ENCODE measurements around the gene MYLK. TPM values are rescaled to one million over a fixed set of nuclear protein-coding genes. Genes with fewer than 3 reads are reported as not detected.

The MYLK gene
- total and polyA plus RNA-seq, 2 of the 4 experiments (the other 2 are of a cell fraction): 299 to 484 TPM

DNA sequence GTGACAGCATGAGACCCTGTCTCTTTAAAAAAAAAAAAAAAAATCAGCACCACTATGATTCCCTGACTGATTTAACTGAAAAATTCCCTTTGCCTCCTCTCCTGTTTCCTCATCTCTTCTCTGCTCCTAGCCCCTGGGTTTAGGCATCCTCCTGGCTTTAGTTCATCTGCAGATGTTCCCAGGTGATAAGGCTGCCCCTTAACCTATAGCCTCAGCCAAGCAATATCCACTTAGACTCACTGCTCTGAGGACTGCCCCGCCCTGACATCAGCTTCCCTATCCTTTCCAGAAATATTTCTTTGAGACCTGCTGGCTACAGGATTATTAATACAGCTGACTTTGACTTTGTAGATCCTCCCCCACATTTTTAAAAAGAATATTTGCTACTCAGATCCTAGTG, 259.8 kb downstream of the MYLK start:
- Histone ChIP-seq H4K5ac (ENCODE audit: low read depth, low read length) (no peak overlapping the region), H2BK120ac (ENCODE audit: low read depth, low read length) (no peak overlapping the region), H3K4me3 (ENCODE audit: insufficient read depth, low read depth, low read length) (no peak overlapping the region), H2AK9ac (replicated peaks; ENCODE audit: low read depth, low read length, poor library complexity) (no peak overlapping the region), H3K36me3 (ENCODE audit: control insufficient read depth, insufficient read depth, low read length) (peaks cover 60% of the 10 kb centered on the region), H3K27ac (ENCODE audit: insufficient read depth, low read length) (no peak overlapping the region), H4K20me1 (ENCODE audit: insufficient read depth, low read length) (peaks cover 5% of the 10 kb centered on the region), H3K18ac (ENCODE audit: low read depth, low read length) (no peak overlapping the region), H2BK15ac (ENCODE audit: low read depth, low read length) (no peak overlapping the region), H3K79me1 (ENCODE audit: low read depth in 1 of 2, low read length in 2 of 2) (peaks cover 11 to 52% of the 10 kb centered on the region in 2 experiments; a peak in 3 of 4 replicates), H3K23ac (ENCODE audit: low read depth, low read length) (no peak overlapping the region), H2BK5ac (ENCODE audit: low read depth, low read length, poor library complexity, severe bottlenecking) (no peak overlapping the region), H3K56ac (ENCODE audit: extremely low read depth, insufficient read depth, low read length) (no peak overlapping the region), H3K4ac (ENCODE audit: low read depth, low read length) (no peak overlapping the region), H3K9me1 (ENCODE audit: insufficient read depth, low read length) (peaks cover 25% of the 10 kb centered on the region), H2AFZ (replicated peaks; ENCODE audit: low read length, poor library complexity) (no peak overlapping the region), H3K14ac (replicated peaks; ENCODE audit: low read depth, low read length) (no peak overlapping the region), H4K8ac (ENCODE audit: low read depth in 2 of 2, low read length in 2 of 2) (no peak overlapping the region; a peak in 1 of 4 replicates), H3K27me3 (ENCODE audit: control insufficient read depth, insufficient read depth, low read length) (no peaks in the 10 kb centered on the region), H2AK5ac (ENCODE audit: low read depth, low read length) (no peak overlapping the region), H3K9ac (ENCODE audit: low read depth, low read length) (no peak overlapping the region), H3K4me1 (ENCODE audit: control insufficient read depth, insufficient read depth, low read length) (peaks cover 27% of the 10 kb centered on the region), H3K4me2 (ENCODE audit: low read depth, low read length) (no peak overlapping the region), H4K91ac (ENCODE audit: insufficient read depth, low read depth, low read length) (no peak overlapping the region), H3K9me3 (ENCODE audit: control insufficient read depth, insufficient read depth, low read length) (no peaks in the 10 kb centered on the region), H2BK20ac (ENCODE audit: low read depth, low read length) (no peak overlapping the region)
- in situ Hi-C loops (cut with MboI; ENCODE audit: low sequenced_read_pairs): no loop called here
- DNase-seq (no peak), ATAC-seq (ENCODE audit: low read depth) (no peak)
- intact Hi-C loops (cut with micrococcal nuclease): no loop called here
- TF ChIP-seq, protein P1, sequence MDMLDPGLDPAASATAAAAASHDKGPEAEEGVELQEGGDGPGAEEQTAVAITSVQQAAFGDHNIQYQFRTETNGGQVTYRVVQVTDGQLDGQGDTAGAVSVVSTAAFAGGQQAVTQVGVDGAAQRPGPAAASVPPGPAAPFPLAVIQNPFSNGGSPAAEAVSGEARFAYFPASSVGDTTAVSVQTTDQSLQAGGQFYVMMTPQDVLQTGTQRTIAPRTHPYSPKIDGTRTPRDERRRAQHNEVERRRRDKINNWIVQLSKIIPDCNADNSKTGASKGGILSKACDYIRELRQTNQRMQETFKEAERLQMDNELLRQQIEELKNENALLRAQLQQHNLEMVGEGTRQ (IDR thresholded peaks at IDR 0.05; ENCODE audit: low read depth, low read length): no peak
- TF ChIP-seq RCOR1 (IDR thresholded peaks at IDR 0.05; ENCODE audit: insufficient replicate concordance, low read length) (no peak), RFX5 (IDR thresholded peaks at IDR 0.05; ENCODE audit: low read depth, low read length) (no peak), BHLHE40 (IDR thresholded peaks at IDR 0.05; ENCODE audit: low read depth, low read length) (no peak), NFE2L2 (IDR thresholded peaks at IDR 0.05; ENCODE audit: low read depth, low read length) (no peak), MAZ (IDR thresholded peaks at IDR 0.05; ENCODE audit: borderline replicate concordance, low read depth, low read length) (no peak), FOS (IDR thresholded peaks at IDR 0.05; ENCODE audit: low read depth, low read length) (no peak), MAFK (IDR thresholded peaks at IDR 0.05; ENCODE audit: low read depth, low read length) (no peak), SMC3 (IDR thresholded peaks at IDR 0.05; ENCODE audit: low read depth, low read length) (no peak), POLR2A (IDR thresholded peaks at IDR 0.05; ENCODE audit: low read depth, low read length) (no peak), RAD21 (IDR thresholded peaks at IDR 0.05; ENCODE audit: low read length) (no peak), CEBPB (IDR thresholded peaks at IDR 0.05; ENCODE audit: low read depth, low read length) (no peak), CHD1 (IDR thresholded peaks at IDR 0.05; ENCODE audit: low read depth, low read length) (no peak)
- TF ChIP-seq, protein P2, sequence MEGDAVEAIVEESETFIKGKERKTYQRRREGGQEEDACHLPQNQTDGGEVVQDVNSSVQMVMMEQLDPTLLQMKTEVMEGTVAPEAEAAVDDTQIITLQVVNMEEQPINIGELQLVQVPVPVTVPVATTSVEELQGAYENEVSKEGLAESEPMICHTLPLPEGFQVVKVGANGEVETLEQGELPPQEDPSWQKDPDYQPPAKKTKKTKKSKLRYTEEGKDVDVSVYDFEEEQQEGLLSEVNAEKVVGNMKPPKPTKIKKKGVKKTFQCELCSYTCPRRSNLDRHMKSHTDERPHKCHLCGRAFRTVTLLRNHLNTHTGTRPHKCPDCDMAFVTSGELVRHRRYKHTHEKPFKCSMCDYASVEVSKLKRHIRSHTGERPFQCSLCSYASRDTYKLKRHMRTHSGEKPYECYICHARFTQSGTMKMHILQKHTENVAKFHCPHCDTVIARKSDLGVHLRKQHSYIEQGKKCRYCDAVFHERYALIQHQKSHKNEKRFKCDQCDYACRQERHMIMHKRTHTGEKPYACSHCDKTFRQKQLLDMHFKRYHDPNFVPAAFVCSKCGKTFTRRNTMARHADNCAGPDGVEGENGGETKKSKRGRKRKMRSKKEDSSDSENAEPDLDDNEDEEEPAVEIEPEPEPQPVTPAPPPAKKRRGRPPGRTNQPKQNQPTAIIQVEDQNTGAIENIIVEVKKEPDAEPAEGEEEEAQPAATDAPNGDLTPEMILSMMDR (conservative IDR thresholded peaks at IDR 0.05; ENCODE audit: low read depth, low read length): no peak
- TF ChIP-seq, protein P3, sequence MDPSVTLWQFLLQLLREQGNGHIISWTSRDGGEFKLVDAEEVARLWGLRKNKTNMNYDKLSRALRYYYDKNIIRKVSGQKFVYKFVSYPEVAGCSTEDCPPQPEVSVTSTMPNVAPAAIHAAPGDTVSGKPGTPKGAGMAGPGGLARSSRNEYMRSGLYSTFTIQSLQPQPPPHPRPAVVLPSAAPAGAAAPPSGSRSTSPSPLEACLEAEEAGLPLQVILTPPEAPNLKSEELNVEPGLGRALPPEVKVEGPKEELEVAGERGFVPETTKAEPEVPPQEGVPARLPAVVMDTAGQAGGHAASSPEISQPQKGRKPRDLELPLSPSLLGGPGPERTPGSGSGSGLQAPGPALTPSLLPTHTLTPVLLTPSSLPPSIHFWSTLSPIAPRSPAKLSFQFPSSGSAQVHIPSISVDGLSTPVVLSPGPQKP (IDR thresholded peaks at IDR 0.05; ENCODE audit: borderline replicate concordance, low read depth, low read length): no peak
- BruUV-seq (replicated peaks): no TSS peak
- dilution Hi-C loops (cut with HindIII; ENCODE audit: low sequenced_read_pairs, unreplicated experiment): no loop called here
- 100% methylated on average over 1 of the region's 1 CpG; no CpG with 5 or more reads in 1 of the 2 experiments for WGBS, 2 experiments (ENCODE audit: extremely low coverage in 2 of 2, insufficient read length in 1 of 2)
- ChIA-PET POLR2A (ENCODE audit: unreplicated experiment) (no interaction called here), CTCF (no interaction called here)

All from IMR-90 (cell line).